Sigmoid colon (tissue), 7 donors: ENCODE measurements around the gene HADH. TPM values are rescaled to one million over a fixed set of nuclear protein-coding genes. Genes with fewer than 3 reads are reported as not detected.

Source experiments
- DNase-seq: peaks from one replicate; pipeline ENCODE4 v3.0.0-alpha.2; 2019
- H3K27ac ChIP-seq, 4 donors: fragments of 200-600 bp; sonication (generic); one replicate each; pipeline ENCODE4 v1.5.1; 2016 to 2019; ENCODE audit warnings: mild to moderate bottlenecking in 1 of 4
- H3K27me3 ChIP-seq, 3 donors: fragments of 200-600 bp; sonication (generic); one replicate each; pipeline ENCODE4 v1.5.1; 2019; ENCODE audit warnings: mild to moderate bottlenecking in 1 of 3
- H3K36me3 ChIP-seq, 4 donors: fragments of 200-600 bp; sonication (generic); one replicate each; pipeline ENCODE4 v1.5.1; 2016 to 2019
- H3K4me1 ChIP-seq, 4 donors: fragments of 200-600 bp; sonication (generic); one replicate each; pipeline ENCODE4 v1.5.1; 2017 to 2019
- H3K4me3 ChIP-seq, 4 donors: fragments of 200-600 bp; sonication (generic); one replicate each; pipeline ENCODE4 v1.5.1; 2017 to 2019; ENCODE audit warnings: mild to moderate bottlenecking in 2 of 4, moderate library complexity in 1 of 4
- H3K9me3 ChIP-seq, 4 donors: fragments of 200-600 bp in 3 of 4; sonication (generic) in 3 of 4; one replicate each; pipeline versions ENCODE4 v1.5.1 to v1.6.1; 2013 to 2019
- CTCF ChIP-seq, 4 experiments: fragments of 450-650 bp in 3 of 4; fragments of 200-600 bp in 1 of 4; IDR thresholded peaks; one replicate each; pipeline ENCODE4 v1.5.1; 2016 to 2019; ENCODE audit warnings: antibody characterized with exemption in 4 of 4, mild to moderate bottlenecking in 3 of 4, moderate library complexity in 2 of 4
- EP300 ChIP-seq, 4 donors: sonication (generic); formaldehyde crosslinking; IDR thresholded peaks; one replicate each; pipeline ENCODE4 v1.6.1; 2017; ENCODE audit warnings: antibody characterized with exemption in 4 of 4
- POLR2A ChIP-seq, 2 donors: fragments of 450-650 bp; IDR thresholded peaks; one replicate each; pipeline ENCODE4 v1.6.1; 2016; ENCODE audit warnings: antibody characterized with exemption in 2 of 2, mild to moderate bottlenecking in 2 of 2, moderate library complexity in 2 of 2
- POLR2AphosphoS5 ChIP-seq, 4 donors: sonication (generic); formaldehyde crosslinking; IDR thresholded peaks; one replicate each; pipeline ENCODE4 v1.6.1; 2017; ENCODE audit warnings: antibody characterized with exemption in 4 of 4
- WGBS, 2 donors: extraction: QIAGEN DNeasy Blood & Tissue Kit; methylation state at CpG; one replicate each; pipeline ENCODE4 v1.1.7; 2013; 5-methylcytosine and 5-hydroxymethylcytosine counted together
- intact Hi-C: fragments of 100-400 bp; cut with DNase I; formaldehyde crosslinking; loops from one replicate; pipeline ENCODE4 v1.15.1; 2023
- polyA plus RNA-seq, 3 donors: library from polyadenylated mRNA; stranded (reverse); fragments of 200-250 nt; gene quantifications; one replicate each; pipeline ENCODE4 v1.2.3, GENCODE V29; 2013
- total RNA-seq, 4 donors: library from RNA; depleted of rRNA; stranded (reverse); fragments of >200 nt; gene quantifications; one replicate each; pipeline ENCODE4 v1.1.0, GENCODE V29; 2016
- donor health status: healthy with polysubstance abuse.
- donor health status: Bipolar disorder and iron deficiency.
- donor health status: healthy.

HADH gene
- total and polyA plus RNA-seq, 7 donors, result 46.6 to 229 (median 99.6) TPM

GRCh38 chr4:107974523-107974922 lies 15.2 kb upstream of the HADH start:
- no peaks in the 10 kb centered on the region for H3K4me1 ChIP-seq
- H3K9me3 ChIP-seq, result no peaks in the 10 kb centered on the region
- no peaks in the 10 kb centered on the region for H3K27me3 ChIP-seq
- no peaks in the 10 kb centered on the region for H3K36me3 ChIP-seq
- intact Hi-C loops, result no loop called here
- TF ChIP-seq POLR2AphosphoS5 (IDR thresholded peaks at IDR 0.05) (no peak), POLR2A (IDR thresholded peaks at IDR 0.05) (no peak), CTCF (IDR thresholded peaks at IDR 0.05) (no peak), EP300 (IDR thresholded peaks at IDR 0.05) (no peak)
- DNase-seq, result no peak
- 88 to 91% methylated on average over 3 of the region's 3 CpGs for WGBS, 2 donors
- H3K27ac ChIP-seq, result no peak overlapping the region
- H3K4me3 ChIP-seq, result no peak overlapping the region

- Histone ChIP-seq H3K27me3 (no peaks in the 10 kb centered on the region), H3K36me3 (no peaks in the 10 kb centered on the region), H3K4me3 (no peak overlapping the region), H3K4me1 (no peaks in the 10 kb centered on the region), H3K27ac (no peak overlapping the region), H3K9me3 (peaks cover 0 to 7% (median 0%) of the 10 kb centered on the region in 4 donors)
- intact Hi-C loops, result no loop called here
- no peak for TF ChIP-seq CTCF (IDR thresholded peaks at IDR 0.05)
- TF ChIP-seq POLR2A (IDR thresholded peaks at IDR 0.05), result no peak
- no peak for TF ChIP-seq EP300 (IDR thresholded peaks at IDR 0.05)
- TF ChIP-seq POLR2AphosphoS5 (IDR thresholded peaks at IDR 0.05), result no peak
- WGBS, 2 donors, result 95% methylated on average over 4 of the region's 4 CpGs
- DNase-seq, result no peak
Observed at GRCh38 chr4:107977482-107977881, 12.2 kb upstream of the HADH start.

- 73 to 94% methylated on average over 3 of the region's 3 CpGs for WGBS, 2 donors
- Histone ChIP-seq H3K4me1 (no peaks in the 10 kb centered on the region), H3K4me3 (no peak overlapping the region), H3K27me3 (no peaks in the 10 kb centered on the region), H3K36me3 (no peaks in the 10 kb centered on the region), H3K27ac (no peak overlapping the region), H3K9me3 (peaks cover 0 to 7% (median 0%) of the 10 kb centered on the region in 4 donors)
- intact Hi-C loops, result no loop called here
- TF ChIP-seq CTCF (IDR thresholded peaks at IDR 0.05), result no peak
- TF ChIP-seq POLR2A (IDR thresholded peaks at IDR 0.05), result no peak
- TF ChIP-seq POLR2AphosphoS5 (IDR thresholded peaks at IDR 0.05), result no peak
- TF ChIP-seq EP300 (IDR thresholded peaks at IDR 0.05), result no peak
- DNase-seq, result no peak
Observed at GRCh38 chr4:107977966-107978705, 11.6 kb upstream of the HADH start.

- intact Hi-C loops, result no loop called here
- TF ChIP-seq POLR2AphosphoS5 (IDR thresholded peaks at IDR 0.05) (no peak), POLR2A (IDR thresholded peaks at IDR 0.05) (no peak), EP300 (IDR thresholded peaks at IDR 0.05) (no peak), CTCF (IDR thresholded peaks at IDR 0.05) (no peak)
- Histone ChIP-seq H3K27ac (no peak overlapping the region), H3K4me3 (no peak overlapping the region), H3K27me3 (no peaks in the 10 kb centered on the region), H3K4me1 (no peaks in the 10 kb centered on the region), H3K36me3 (no peaks in the 10 kb centered on the region), H3K9me3 (peaks cover 0 to 7% (median 0%) of the 10 kb centered on the region in 4 donors)
- WGBS, 2 donors, result 92 to 98% methylated on average over 2 of the region's 2 CpGs
- DNase-seq, result no peak
Observed at GRCh38 chr4:107978716-107979451, 10.8 kb upstream of the HADH start.
